NCI-H2107 treated with DMSO at 0.1 percent for 48 hours (cell line): ENCODE results near the gene TAF1C.
"Not testable (repeated sequence)": the region's sequence is repeated elsewhere in the genome, so short reads cannot be mapped to it uniquely, and the experiment has no call there.

Experiments used
- DNase-seq: peaks from one replicate; lab custom pipeline; 2025; ENCODE audit not compliant: unreplicated experiment; lab: John Stamatoyannopoulos, UW

Gene TAF1C

DNA sequence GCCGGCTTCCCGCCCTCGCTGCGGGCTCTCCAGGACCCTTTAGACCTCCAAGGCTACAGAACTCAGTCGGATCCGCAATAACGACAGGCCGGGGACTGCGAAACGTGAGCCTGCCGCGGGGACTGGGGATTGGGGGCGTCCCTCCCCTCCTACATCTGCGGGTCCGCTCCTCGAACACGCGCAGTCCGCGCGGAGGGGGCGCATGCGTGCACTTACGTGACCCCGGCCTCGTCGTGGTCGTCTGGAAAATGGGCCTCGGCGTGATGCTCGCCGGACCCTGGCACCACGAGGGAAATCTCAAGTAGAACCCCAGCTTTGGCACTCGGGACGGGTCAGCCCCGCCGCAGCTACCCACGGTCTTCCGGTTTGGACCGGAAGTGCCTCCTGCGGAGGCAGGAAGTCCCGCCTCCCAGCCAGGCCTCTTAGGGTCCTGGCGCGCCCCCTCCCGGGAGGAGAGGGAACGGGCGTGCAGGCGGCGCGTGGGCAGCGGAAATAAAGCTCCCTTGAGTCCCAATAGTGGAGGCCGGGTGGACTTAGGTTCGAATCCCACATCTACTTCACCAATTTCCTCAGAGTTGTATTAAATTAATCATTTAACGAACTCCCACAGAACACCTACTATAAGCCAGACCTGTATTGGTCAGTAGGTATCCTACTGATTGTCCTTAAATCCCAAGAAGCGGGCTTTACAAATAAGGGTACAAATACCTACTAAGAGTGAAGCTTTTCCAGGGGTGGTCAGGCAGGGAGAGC, at the start of gene TAF1C:
Gene TAF1C, minus strand, starts transcription at position 373 of the 753 bp plus-strand sequence. CDS start 2,069 bp downstream, outside the sequence.
- peak; percentile 74 for DNase-seq

GRCh38 chr16:84234321-84235241, 47.7 kb upstream of the TAF1C start:
- no peak for DNase-seq

GRCh38 chr16:84233748-84234147, 46.9 kb upstream of the TAF1C start:
- no peak for DNase-seq

DNA sequence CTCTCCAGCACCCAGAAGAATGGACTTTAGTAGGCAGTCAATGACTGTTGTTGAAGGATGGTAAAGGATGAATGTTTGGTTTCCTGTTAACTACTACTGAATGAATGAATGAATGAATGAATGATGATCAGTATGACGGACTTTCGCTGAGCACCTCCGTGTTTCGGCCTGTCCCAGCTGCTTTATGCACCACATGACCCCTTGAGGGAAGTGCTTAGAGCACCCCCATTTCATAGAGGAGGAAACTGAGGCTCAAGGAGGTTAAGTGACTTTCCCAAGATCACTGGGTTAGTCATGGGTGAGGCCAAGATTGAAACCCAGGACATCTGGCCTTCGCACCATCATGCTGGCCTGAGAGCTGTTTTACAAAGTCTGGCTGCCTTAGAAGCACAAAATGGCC, 46.1 kb upstream of the TAF1C start:
- DNase-seq = no peak

GRCh38 chr16:84232060-84232459, 45.2 kb upstream of the TAF1C start:
- no peak for DNase-seq

DNA sequence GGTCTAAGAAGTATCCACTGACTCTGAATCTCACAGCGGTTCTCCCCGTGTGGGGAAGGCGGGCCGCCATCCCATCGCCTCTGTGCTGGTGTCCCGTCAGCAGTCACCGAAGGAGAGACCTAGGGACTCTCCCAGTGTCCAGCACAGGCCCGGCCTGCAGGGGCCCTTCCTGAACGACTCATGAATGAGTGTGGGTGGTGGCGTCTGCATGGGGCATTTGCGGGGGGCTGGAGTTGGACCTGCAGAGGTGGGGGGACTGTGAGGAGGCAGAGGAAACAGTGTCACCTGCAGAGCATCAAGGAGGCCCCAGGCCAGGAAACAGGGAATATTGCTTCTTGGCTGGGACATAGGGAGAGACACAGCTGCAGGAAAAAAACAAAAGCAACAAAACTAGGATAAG, 42.6 kb upstream of the TAF1C start:
- no peak for DNase-seq

DNA sequence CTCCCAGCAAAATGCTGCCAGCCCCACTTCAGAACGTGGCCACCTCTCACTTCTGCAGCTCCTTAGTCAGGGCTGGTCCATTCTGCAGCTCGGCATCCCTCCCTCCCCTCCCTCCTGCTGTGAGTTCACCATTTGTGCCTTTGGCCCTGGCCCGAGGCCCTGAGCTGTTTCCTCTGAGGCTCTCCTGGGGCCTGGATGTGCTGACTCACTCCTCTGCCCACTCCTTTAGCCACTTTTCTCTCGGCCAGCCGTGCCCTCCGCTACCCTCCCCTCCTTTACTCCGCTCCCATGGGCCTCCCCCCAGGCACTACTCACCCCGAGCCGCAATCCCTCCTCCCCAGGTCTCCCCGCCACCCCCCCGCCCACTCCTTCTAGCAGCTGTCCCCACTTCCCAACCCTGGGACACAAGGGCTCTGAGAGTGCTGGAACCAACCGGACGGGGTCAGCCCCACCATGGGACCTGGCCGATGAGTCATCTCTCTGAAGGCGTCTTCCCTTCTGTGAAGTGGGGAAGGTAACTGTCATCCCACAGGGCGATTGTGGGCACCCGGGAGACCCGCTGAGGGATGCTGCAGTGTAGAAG, 41.5 kb upstream of the TAF1C start:
- DNase-seq = no peak

DNA sequence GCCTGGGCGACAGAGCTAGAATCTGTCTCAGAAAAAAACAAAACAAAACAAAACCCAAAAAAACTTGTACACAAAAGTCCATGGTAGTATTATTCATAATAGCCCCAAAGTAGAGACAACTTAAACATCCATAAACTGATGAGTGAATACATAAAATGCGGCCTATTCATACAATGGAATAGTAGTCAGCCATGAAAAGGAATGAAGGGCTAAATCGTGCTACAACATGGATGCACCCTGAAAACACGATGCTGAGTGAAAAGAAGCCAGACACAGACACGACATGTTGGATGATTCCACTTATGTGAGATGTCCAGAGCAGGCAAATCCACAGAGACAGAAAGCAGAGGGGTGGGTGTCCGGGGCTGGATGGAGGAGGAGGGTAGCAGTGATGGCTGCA, 40.7 kb upstream of the TAF1C start:
- DNase-seq = no peak

- DNase-seq = no peak
Measured at GRCh38 chr16:84226026-84226425, 39.2 kb upstream of the TAF1C start.

DNA sequence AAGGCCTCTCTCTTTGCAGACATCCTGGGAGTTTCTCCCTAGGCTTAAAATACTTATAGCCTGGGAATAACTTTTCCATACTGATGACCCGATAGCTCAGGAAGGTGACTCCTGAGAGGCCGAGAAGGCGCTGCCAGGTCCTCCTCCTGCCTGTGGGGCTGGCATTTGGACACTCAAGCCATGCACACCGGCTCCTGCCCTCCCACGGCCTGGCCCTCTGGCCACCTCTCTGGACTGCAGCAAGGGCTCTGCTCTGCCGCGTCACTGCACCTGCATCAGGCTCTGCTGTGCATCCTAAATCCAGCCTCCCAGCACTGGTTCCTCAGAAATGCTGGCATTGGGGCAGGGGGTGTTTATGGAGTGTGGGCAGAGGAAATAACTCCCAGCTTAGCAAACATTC, 38.7 kb upstream of the TAF1C start:
- no peak for DNase-seq

GRCh38 chr16:84225126-84225525, 38.3 kb upstream of the TAF1C start:
- no peak for DNase-seq

DNA sequence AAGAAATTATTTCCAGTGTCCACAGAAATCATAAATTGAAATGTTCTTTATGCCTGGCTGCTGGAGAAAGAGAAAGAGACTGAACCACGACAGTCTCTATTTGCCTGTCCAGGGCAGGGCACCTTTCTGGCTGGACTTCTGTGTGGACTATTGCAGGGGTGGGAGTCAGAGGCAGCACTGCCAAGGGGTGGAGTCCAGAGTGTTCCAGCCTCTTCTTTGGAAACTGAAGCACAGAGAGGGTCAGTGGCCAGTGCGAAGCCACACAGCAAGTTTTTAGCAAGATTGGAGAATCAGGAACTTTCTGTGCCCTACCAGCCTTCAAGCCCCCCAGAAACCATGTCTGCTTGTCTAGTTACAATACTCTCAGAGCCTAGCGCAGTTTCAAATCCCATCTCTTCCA, 37.7 kb upstream of the TAF1C start:
- no peak for DNase-seq

GRCh38 chr16:84223456-84223855, 36.6 kb upstream of the TAF1C start:
- DNase-seq = no peak

DNA sequence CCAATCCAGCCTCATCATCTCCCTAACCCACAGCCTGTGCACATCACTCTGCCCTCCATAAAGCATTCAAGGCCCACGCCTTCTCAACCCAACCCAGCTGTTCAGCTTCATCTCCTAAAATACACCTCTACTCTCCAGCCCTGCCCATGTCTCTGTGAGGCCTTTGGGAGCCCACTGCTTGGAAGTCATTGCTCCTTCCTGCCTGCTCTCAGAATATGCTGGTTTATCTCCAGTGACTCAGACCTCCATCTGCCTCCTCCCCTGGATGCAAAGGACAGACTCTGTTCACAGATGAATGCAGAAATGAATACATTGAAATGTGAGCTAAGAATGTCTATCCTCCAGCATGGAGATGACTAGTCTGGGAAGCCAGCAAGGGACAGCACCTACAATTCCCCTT, 34.0 kb upstream of the TAF1C start:
- no peak for DNase-seq

- DNase-seq = no peak
Measured at GRCh38 chr16:84218956-84219355, 32.1 kb upstream of the TAF1C start.

- no peak for DNase-seq
Measured at GRCh38 chr16:84218176-84218823, 31.4 kb upstream of the TAF1C start.

DNA sequence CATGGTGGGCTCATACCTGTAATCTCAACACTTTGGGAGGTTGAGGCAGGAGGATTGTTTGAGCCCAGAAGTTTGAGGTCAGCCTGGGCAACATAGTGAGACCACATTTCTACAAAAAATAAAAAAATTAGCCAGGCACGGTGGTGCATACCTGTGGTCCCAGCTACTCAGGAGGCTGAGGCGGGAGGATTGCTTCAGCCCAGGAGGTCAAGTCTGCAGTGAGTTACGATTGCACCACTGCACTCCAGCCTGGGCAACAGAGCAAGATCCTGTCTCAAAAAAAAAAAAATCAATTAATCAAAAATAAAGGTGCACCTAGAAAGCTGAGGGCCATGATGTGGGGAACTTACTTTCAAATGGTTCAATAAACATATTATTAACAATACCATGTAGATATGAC, 29.3 kb upstream of the TAF1C start:
- not testable (repeated sequence) for DNase-seq

DNA sequence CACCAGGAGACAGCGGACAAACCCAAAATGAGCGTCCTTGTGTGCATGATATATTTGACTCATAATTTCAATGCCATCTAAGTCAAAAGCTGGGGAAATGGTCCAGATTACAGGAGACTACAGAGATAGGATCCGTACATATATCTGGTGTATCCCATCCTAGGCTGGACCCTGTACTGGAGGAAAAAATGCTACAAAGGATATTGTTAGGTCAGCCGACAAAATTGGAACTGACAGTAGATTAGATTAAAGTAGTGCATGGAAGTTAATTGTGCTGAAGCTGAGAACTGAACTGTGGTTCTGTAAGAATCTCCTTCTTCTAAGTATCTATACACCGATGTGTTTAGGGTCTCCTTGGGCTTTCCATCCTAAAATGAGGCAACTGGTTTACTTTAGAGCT, 28.7 kb upstream of the TAF1C start:
- no peak for DNase-seq

- DNase-seq = no peak
Measured at GRCh38 chr16:84214451-84215066, 27.7 kb upstream of the TAF1C start.

- no peak for DNase-seq
Measured at GRCh38 chr16:84212631-84213030, 25.8 kb upstream of the TAF1C start.

DNA sequence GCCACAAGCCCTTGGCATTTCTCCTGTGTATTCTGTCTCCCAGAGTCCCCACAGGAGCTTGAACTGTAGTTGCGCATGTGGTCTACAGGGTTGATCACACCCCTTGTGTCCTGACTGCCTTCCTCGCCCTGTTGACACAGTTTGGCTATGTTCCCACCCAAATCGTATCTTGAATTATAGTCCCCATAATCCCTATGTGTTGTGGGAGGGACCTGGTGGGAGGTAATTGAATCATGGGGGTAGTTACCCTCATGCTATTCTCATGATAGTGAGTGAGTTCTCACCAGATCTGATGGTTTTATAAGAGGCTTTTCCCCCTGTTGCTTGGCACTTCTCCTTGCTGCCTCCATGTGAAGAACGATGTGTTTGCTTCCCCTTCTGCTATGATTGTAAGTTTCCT, 25.3 kb upstream of the TAF1C start:
- DNase-seq = no peak
